B cell (primary cell): ENCODE data around the gene CNOT1. TPM values are rescaled to one million over a fixed set of nuclear protein-coding genes. Genes with fewer than 3 reads are reported as not detected.
A peak's percentile ranks its signal among the peaks of the same experiment; 100 is the strongest.

Source experiments
- ATAC-seq: fragments of 200-7000 bp; cut with Tn5 transposase; one replicate; pipeline ENCODE4 v1.10.0; 2021; ENCODE audit warnings: low read depth, mild to moderate bottlenecking, moderate number of reproducible peaks, moderate library complexity
- CTCF ChIA-PET: fragments of 350-600 bp; sonication (Branson Sonifier 250); formaldehyde crosslinking; loops from one replicate; lab custom pipeline; 2021; ENCODE audit warnings: antibody characterized with exemption, inconsistent platforms; lab: Charles Lee
- POLR2A ChIA-PET: fragments of 350-600 bp; sonication (Branson Sonifier 250); formaldehyde crosslinking; loops from one replicate; lab custom pipeline; 2021; ENCODE audit warnings: antibody characterized with exemption; lab: Charles Lee
- DNase-seq: peaks from one replicate; pipeline ENCODE4 v3.0.0; 2013
- H2AFZ ChIP-seq: 2 replicates; pipeline ENCODE4 v1.6.1; 2012; ENCODE audit warnings: mild to moderate bottlenecking, low read depth, low read length; ENCODE audit not compliant: insufficient read depth, poor library complexity, severe bottlenecking
- H3K27ac ChIP-seq, 2 donors: 1 replicate in 1 of 2; 2 replicates in 1 of 2; pipeline ENCODE4 v1.5.1; 2012 to 2013; ENCODE audit warnings: low read length in 2 of 2, mild to moderate bottlenecking in 2 of 2, moderate library complexity in 1 of 2
- H3K27me3 ChIP-seq, 4 experiments: fragments of 200-600 bp in 1 of 4; sonication (generic) in 1 of 4; replicated peaks in 1 of 4; 1 replicate in 2 of 4; 2 replicates in 2 of 4; pipeline versions ENCODE4 v1.6.1 to v1.7.0; 2013 to 2016; ENCODE audit warnings: low read length in 3 of 4, mild to moderate bottlenecking in 2 of 4, mixed read lengths in 1 of 4, moderate library complexity in 1 of 4; ENCODE audit not compliant: insufficient read depth in 4 of 4, control insufficient read depth in 3 of 4; ENCODE audit errors: control extremely low read depth in 1 of 4
- H3K36me3 ChIP-seq, 2 experiments: replicated peaks in 1 of 2; 1 replicate in 1 of 2; 2 replicates in 1 of 2; pipeline versions ENCODE4 v1.6.1 to v1.7.1; 2013; ENCODE audit warnings: low read length in 1 of 2; ENCODE audit not compliant: insufficient read depth in 2 of 2, control insufficient read depth in 1 of 2; ENCODE audit errors: control extremely low read depth in 1 of 2, extremely low read depth in 1 of 2
- H3K4me1 ChIP-seq, 2 donors: fragments of 200-600 bp in 1 of 2; sonication (generic) in 1 of 2; 1 replicate in 1 of 2; 2 replicates in 1 of 2; pipeline versions ENCODE4 v1.5.1 to v1.6.1; 2013 to 2017; ENCODE audit warnings: low read length in 2 of 2; ENCODE audit not compliant: control insufficient read depth in 2 of 2, insufficient read depth in 2 of 2
- H3K4me2 ChIP-seq: replicated peaks from 2 replicates; pipeline ENCODE3; 2012; ENCODE audit warnings: mild to moderate bottlenecking, low read depth, low read length; ENCODE audit not compliant: poor library complexity, severe bottlenecking
- H3K4me3 ChIP-seq, 5 experiments: fragments of 200-600 bp in 1 of 5; sonication (generic) in 1 of 5; 1 replicate in 3 of 5; 2 replicates in 2 of 5; pipeline versions ENCODE4 v1.5.1 to v1.7.0; 2011 to 2016; ENCODE audit warnings: low read length in 4 of 5, mild to moderate bottlenecking in 4 of 5, low read depth in 2 of 5, control low read depth in 1 of 5, moderate library complexity in 1 of 5; ENCODE audit not compliant: insufficient read depth in 1 of 5; ENCODE audit errors: control extremely low read depth in 1 of 5, extremely low read depth in 1 of 5
- H3K79me2 ChIP-seq: fragments of 200-600 bp; sonication (generic); one replicate; pipeline ENCODE4 v1.6.0; 2016; ENCODE audit warnings: low read length; ENCODE audit not compliant: control insufficient read depth, insufficient read depth
- H3K9ac ChIP-seq: fragments of 200-600 bp; sonication (generic); 2 replicates; pipeline ENCODE4 v1.6.1; 2017; ENCODE audit warnings: mild to moderate bottlenecking, low read length, moderate library complexity
- H3K9me3 ChIP-seq, 3 donors: one replicate each; pipeline versions ENCODE4 v1.6.1 to v1.7.1; 2013; ENCODE audit warnings: low read length in 2 of 3; ENCODE audit not compliant: control insufficient read depth in 2 of 3, insufficient read depth in 1 of 3; ENCODE audit errors: control extremely low read depth in 1 of 3
- H4K20me1 ChIP-seq: 2 replicates; pipeline ENCODE4 v1.6.0; 2012; ENCODE audit warnings: mild to moderate bottlenecking, low read length; ENCODE audit not compliant: insufficient read depth, control insufficient read depth, poor library complexity, severe bottlenecking
- H3K27ac Mint-ChIP-seq: one replicate; pipeline ENCODE4 v1.8.0; 2021; ENCODE audit warnings: mixed read lengths
- H3K27me3 Mint-ChIP-seq: one replicate; pipeline ENCODE4 v1.8.0; 2021; ENCODE audit warnings: mixed read lengths
- H3K4me1 Mint-ChIP-seq: one replicate; pipeline ENCODE4 v1.8.0; 2021; ENCODE audit warnings: mixed read lengths
- H3K4me3 Mint-ChIP-seq: one replicate; pipeline ENCODE4 v1.8.0; 2021; ENCODE audit warnings: mixed read lengths
- H3K9me3 Mint-ChIP-seq: one replicate; pipeline ENCODE4 v1.8.0; 2022; ENCODE audit warnings: mixed read lengths; ENCODE audit not compliant: insufficient read depth
- EZH2 ChIP-seq: IDR thresholded peaks from 2 replicates; pipeline ENCODE4 v1.6.1; 2012; ENCODE audit warnings: borderline replicate concordance, low read depth, mild to moderate bottlenecking, moderate library complexity, low read length; ENCODE audit not compliant: insufficient read depth, poor library complexity, severe bottlenecking
- WGBS: methylation state at CpG from one replicate; pipeline ENCODE4 v1.1.5; 2013; ENCODE audit warnings: missing lambda C conversion rate; ENCODE audit not compliant: insufficient coverage; 5-methylcytosine and 5-hydroxymethylcytosine counted together
- intact Hi-C: fragments of 100-400 bp; cut with micrococcal nuclease; formaldehyde crosslinking; loops from one replicate; pipeline ENCODE4 v1.10.0; 2022
- polyA plus RNA-seq: library from polyadenylated mRNA; depleted of rRNA; stranded (reverse); fragments of >200 nt; gene quantifications from 2 replicates; pipeline ENCODE4 v1.2.3, GENCODE V29; 2012
- small RNA-seq: library from RNA; depleted of rRNA; stranded (forward); fragments of <200 nt; gene quantifications from one replicate; pipeline ENCODE3, GENCODE V24; 2012; ENCODE audit warnings: low replicate concordance, low read depth; ENCODE audit not compliant: insufficient read length
- total RNA-seq, 2 donors: library from RNA; stranded (reverse); fragments of 120-200 nt in 1 of 2; gene quantifications; 1 replicate in 1 of 2; 2 replicates in 1 of 2; pipeline versions ENCODE4 v1.2.3 to v1.2.4, GENCODE V29; 2013 to 2022
- TF ChIP-seq, protein P1 (sequence below): fragments of 200-600 bp; IDR thresholded peaks from one replicate; pipeline ENCODE4 v1.8.0; 2022; ENCODE audit warnings: antibody characterized with exemption, mild to moderate bottlenecking

The CNOT1 gene
- total and polyA plus RNA-seq, 2 donors (not counting 1 experiment from before 2014, with no cell fraction given): 211 to 268 TPM

DNA sequence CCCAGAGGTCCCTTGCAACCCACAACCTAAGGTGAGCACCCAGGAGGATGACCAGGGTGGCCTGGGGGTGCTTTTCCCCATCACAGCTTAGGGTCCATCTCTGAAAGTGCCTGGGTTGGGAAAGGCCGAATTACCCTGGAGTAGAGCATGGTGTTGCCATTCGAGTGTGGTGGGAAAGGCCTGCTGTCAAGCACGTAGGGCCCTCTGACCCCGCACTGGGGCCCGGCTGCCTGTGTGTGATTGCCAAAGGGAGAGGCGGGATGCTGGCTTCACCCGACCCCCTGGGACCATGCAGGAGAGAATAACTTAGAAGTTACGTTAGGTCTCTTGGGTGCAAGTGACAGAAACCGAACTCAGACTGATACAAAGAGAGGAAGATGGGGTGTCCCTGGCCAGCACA, 157.4 kb downstream of the CNOT1 start:
- H3K27me3 Mint-ChIP-seq: peaks cover 40% of the 10 kb centered on the region
- no peaks in the 10 kb centered on the region for H3K9me3 Mint-ChIP-seq
- Histone ChIP-seq H3K4me1 (peaks cover 0 to 4% of the 10 kb centered on the region in 2 donors), H3K27me3 (peaks cover 0 to 10% (median 1%) of the 10 kb centered on the region in 4 experiments), H3K79me2 (no peaks in the 10 kb centered on the region), H3K4me2 (no peak overlapping the region), H3K36me3 (no peaks in the 10 kb centered on the region), H3K9me3 (no peaks in the 10 kb centered on the region), H3K4me3 (no peak overlapping the region), H2AFZ (no peak overlapping the region), H3K27ac (no peak overlapping the region), H4K20me1 (no peaks in the 10 kb centered on the region), H3K9ac (no peak overlapping the region)
- intact Hi-C loops: no loop called here
- POLR2A ChIA-PET: no interaction called here
- 91% methylated on average over 9 of the region's 9 CpGs for WGBS
- CTCF ChIA-PET: no interaction called here
- no peak overlapping the region for H3K27ac Mint-ChIP-seq
- TF ChIP-seq EZH2: no peak
- TF ChIP-seq, protein P1, sequence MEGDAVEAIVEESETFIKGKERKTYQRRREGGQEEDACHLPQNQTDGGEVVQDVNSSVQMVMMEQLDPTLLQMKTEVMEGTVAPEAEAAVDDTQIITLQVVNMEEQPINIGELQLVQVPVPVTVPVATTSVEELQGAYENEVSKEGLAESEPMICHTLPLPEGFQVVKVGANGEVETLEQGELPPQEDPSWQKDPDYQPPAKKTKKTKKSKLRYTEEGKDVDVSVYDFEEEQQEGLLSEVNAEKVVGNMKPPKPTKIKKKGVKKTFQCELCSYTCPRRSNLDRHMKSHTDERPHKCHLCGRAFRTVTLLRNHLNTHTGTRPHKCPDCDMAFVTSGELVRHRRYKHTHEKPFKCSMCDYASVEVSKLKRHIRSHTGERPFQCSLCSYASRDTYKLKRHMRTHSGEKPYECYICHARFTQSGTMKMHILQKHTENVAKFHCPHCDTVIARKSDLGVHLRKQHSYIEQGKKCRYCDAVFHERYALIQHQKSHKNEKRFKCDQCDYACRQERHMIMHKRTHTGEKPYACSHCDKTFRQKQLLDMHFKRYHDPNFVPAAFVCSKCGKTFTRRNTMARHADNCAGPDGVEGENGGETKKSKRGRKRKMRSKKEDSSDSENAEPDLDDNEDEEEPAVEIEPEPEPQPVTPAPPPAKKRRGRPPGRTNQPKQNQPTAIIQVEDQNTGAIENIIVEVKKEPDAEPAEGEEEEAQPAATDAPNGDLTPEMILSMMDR: no peak
- peaks cover 6% of the 10 kb centered on the region for H3K4me1 Mint-ChIP-seq
- H3K4me3 Mint-ChIP-seq: no peak overlapping the region
- ATAC-seq (no peak), DNase-seq (no peak)

DNA sequence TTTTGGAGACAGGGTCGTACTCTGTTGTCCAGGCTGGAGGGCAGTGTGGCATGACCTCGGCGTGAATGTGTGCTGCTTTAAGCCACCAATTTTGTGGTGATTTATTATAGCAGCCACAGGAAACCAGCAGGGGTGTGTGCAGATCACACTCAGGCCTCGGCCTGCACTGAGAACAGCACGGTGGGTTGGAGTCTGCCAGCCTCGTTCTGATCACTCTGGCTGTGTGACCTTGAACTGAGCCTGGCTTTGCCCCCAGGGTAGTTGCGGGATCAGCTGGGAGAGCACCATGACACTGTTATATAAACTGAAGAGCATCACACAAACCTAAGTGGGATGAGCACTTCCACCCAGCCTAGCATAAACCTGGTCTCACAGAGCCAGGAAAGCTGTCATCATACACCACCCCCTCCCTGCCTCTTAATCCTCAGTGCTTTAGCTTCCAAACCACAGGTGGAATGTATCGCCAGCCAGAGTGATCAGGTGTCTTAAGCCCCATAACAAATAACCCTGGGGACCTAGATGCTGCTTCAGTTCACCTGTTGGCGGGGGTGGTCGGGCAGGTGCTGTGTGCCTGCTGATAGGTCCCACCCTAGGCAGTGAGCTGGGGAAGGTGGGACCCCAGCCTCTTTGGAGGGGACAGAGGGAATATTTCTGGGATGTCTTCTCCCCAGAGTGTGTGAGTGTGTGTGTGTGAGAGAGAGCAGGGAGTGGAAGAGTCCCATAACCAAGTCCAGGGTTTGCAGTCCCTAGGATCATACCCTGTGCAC, 158.2 kb downstream of the CNOT1 start:
- Mint-ChIP-seq H3K27ac (no peak overlapping the region), H3K27me3 (peaks cover 46% of the 10 kb centered on the region), H3K9me3 (no peaks in the 10 kb centered on the region), H3K4me3 (no peak overlapping the region), H3K4me1 (peaks cover 6% of the 10 kb centered on the region)
- DNase-seq (no peak), ATAC-seq (no peak)
- no peaks in the 10 kb centered on the region for H3K9me3 ChIP-seq
- POLR2A ChIA-PET: interaction anchor here (0.7 kb wide), 1 partner anchor 34 kb away, joined by 10 read pairs; no protein-coding TSS in a partner anchor
- no peak for TF ChIP-seq EZH2
- peaks cover 0 to 16% (median 2%) of the 10 kb centered on the region in 4 experiments for H3K27me3 ChIP-seq
- H3K9ac ChIP-seq: no peak overlapping the region
- H3K36me3 ChIP-seq: no peaks in the 10 kb centered on the region
- 40% methylated on average over 10 of the region's 10 CpGs for WGBS
- intact Hi-C loops: no loop called here
- H3K27ac ChIP-seq: no peak overlapping the region
- H3K4me3 ChIP-seq: no peak overlapping the region
- H3K79me2 ChIP-seq: no peaks in the 10 kb centered on the region
- H3K4me2 ChIP-seq: no peak overlapping the region
- H3K4me1 ChIP-seq: peaks cover 0 to 4% of the 10 kb centered on the region in 2 donors
- no peaks in the 10 kb centered on the region for H4K20me1 ChIP-seq
- CTCF ChIA-PET: interaction anchor here (1.6 kb wide), 1 partner anchor 16 kb away, joined by 4 read pairs; no protein-coding TSS in a partner anchor
- H2AFZ ChIP-seq: no peak overlapping the region

Small RNA genes lying within 50 kb of the gene (small RNA-seq; reads per million reads assigned to genes)
- gene RNU6-103P: not detected
- gene SNORA46: 379 reads per million, percentile 97 among the genes with 10 or more reads in this experiment
- gene SNORA50A: not detected

Other genes starting within 250 kb of the CNOT1 start
- gene GINS3, start 237.4 kb downstream of the CNOT1 start, total RNA-seq: 2.3 and 2.9 TPM in 2 replicates
- gene GINS3, start 237.4 kb downstream of the CNOT1 start, polyA plus RNA-seq: 1.1 TPM in 2 replicates
- gene NDRG4, start 129.7 kb downstream of the CNOT1 start, total RNA-seq: 0.96 and 3.6 TPM in 2 replicates
- gene NDRG4, start 129.7 kb downstream of the CNOT1 start, polyA plus RNA-seq: 0.97 and 1.1 TPM in 2 replicates
- 37.4 and 41.0 TPM in 2 replicates for gene SETD6, start 114.3 kb downstream of the CNOT1 start, total RNA-seq
- 24.2 and 26.5 TPM in 2 replicates for gene SETD6, start 114.3 kb downstream of the CNOT1 start, polyA plus RNA-seq
- gene SLC38A7, start 54.9 kb upstream of the CNOT1 start, total RNA-seq: 18.0 and 23.9 TPM in 2 replicates
- 7.9 and 8.3 TPM in 2 replicates for gene SLC38A7, start 54.9 kb upstream of the CNOT1 start, polyA plus RNA-seq
- 31.2 and 33.6 TPM in 2 replicates for gene GOT2, start 104.5 kb upstream of the CNOT1 start, total RNA-seq
- gene GOT2, start 104.5 kb upstream of the CNOT1 start, polyA plus RNA-seq: 15.8 and 16.0 TPM in 2 replicates